HG03064 (cell line): Measurements from ENCODE around the gene SRMS.

Experiments
- ATAC-seq: cut with Tn5 transposase; IDR thresholded peaks from one replicate; pipeline ENCODE4 v1.9.1; 2021; ENCODE audit warnings: low read depth; ENCODE audit not compliant: unreplicated experiment

Gene SRMS

DNA sequence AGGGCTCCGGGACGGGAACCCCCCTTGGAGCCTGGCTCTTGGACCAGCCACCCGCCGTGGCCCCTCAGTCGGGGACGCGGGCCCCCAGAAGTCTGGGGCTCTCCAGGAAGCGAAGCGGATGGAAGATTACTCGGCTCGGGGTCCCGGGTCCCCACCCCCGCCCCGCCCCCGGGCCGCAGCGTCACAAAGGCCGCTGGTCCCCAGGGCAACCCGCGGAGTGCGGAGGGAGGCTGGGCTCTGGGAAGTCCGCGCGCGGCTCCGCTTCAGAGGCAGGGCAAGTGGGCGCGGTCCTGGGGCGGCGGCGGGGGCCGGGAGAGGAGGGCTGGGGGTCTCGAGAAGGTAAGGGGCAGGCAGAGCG lies 6.4 kb upstream of the SRMS start, which contains the start of gene FNDC11:
Gene FNDC11 (plus strand): TSS at position 227 of the 358 bp plus-strand sequence. CDS start 1,505 bp downstream, outside the sequence.
- ATAC-seq, result no peak

DNA sequence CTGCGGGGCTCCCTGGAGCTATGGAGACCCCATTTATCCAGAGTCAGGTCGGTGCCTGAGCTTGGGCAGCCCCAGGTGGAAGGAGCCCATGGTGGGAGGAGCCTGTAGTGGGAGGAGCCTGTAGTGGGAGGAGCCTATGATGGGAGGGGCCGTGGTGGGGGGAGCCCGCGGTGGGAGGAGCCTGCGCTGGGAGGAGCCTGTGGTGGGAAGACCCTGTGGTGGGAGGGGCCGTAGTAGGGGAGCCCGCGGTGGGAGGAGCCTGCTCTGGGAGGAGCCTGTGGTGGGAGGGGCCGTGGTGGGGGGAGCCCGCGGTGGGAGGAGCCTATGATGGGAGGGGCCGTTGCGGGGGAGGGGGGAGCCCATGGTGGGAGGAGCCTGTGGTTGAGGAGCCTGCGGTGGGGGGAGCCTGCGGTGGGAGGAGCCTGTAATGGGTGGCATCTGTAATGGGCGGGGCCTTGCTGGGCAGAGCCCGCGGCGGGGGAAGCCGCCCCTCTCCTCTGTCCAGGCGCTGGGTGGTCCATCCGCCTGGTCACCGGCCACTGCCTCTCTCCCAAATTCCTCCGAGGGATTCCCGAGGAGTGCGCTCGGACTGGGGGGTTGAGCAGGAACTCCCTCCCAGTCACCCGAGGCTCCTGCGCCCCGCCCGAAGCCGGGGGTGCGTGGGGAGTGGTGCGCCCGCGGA lies 5.8 kb upstream of the SRMS start:
- no peak for ATAC-seq

DNA sequence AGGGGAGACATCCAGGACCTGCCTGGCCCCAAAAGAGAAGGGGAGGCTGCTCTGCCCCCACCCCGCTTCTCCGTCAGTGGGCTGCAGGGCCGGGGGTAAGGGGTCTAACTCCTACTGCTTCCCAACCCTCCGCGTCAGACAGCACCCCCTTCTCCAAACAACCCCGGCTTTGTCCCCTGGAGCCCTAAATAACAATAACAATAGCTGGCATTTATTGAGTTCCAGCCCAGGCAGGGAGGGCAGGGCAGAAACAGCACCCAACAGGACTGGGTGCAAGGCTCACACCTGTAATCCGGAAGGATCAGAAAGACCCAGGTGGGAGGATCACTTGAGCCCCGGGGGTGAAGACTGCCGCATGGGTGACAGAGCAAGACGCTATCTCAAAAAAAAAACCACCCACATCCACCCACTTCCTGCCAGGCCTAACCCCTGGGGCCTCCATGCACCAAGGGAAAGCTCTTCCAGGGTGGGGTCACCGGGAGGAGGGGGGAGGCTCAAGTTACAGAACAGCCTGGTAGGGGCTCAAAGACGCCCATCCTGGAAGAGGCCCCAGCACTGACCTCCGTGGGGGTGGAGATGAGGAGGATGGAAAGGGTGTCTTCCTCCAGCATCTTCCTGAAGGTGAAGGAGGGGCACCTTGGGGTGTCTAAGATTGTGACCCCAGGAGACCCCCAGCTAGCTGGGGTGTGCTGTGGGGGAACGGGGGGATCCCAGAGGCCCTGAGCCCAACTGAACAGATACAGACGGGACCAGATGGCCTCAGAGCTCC lies 5.1 kb upstream of the SRMS start:
- ATAC-seq, result no peak

DNA sequence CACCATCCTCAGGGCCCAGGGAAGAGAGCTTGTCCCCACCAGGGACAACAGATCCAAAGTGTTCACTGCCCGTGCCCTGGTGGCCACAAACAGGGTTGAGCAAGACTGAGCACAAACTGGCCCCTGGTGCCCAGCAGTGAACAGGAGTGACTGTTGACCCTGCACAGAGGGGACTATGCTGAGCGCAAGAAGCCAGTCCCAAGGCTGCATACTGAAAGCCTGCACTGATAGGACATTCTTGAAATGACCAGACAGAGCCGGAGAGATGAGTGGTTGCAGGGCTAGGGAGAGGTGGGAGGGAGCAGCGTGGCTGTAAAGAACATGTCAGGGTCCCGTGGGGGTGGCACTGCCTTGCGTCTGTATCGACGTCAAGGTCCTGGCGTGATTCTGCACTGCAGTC lies 3.5 kb upstream of the SRMS start:
- ATAC-seq, result no peak

DNA sequence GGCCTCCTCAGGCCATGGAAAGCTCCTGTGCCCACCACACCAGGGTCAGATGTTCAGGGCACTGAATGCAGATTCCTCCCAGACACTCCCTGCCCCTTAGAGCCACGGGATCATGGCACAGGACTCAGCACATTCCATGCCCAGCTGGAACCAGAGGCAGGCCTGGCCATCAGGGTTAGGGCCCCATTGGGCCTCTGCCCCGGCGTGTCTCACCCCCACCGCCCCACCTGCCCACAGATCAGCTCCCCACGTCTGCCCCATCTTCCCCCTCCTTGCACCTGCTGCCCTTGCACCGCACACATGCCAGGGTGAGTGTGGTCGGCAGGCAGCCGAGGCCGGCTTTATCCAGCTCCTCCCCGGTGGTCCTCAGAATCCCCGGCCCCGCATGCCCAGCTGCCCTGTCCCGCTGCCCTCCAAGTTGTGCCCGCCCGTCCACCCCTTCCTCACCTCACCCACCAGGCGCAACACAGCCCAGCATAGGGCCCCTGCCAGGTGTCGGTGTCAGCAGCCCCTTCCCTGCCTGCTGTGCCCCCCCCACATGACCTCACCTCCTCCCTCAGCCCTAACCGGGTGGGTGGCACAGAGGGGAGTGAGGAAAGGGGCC lies 2.2 kb upstream of the SRMS start:
- no peak for ATAC-seq

DNA sequence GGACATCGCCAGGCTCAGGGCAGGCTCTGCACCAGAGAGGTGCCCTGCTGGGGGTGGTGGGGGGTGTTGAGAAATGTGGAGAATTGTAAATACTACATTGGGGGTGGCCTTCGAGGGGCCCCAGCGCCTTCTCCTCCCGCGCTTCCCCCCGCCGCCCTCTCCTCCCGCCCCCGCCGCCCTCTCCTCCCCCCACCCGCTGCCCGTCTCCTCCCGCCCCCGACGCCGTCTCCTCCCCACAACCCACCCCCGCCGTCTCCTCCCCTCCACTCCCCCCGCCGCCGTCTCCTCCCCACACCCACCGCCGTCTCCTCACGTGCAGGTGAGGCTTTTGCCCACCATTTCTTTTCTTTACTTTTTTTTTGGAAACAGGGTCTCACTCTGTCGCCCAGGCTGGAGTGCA lies 1.5 kb upstream of the SRMS start:
- no peak for ATAC-seq

DNA sequence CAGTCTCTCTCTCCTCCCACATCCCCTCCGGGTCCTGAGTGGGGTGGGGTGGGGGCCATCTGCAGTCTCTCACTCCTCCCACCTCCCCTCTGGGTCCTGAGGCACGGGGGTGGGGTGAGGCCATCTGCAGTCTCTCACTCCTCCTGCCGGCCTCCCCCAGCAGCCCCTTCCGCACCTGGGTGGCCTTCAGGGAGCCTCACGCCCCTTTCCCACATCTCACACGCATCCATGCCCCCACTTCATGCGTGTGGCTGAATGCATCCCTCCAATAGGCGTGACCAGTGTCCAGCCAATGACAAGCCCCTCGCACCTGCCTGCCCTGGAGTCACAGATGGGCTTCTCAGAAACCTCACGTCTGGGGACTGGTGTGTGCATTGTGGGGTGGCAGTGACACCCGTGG lies 993 bp upstream of the SRMS start:
- ATAC-seq, result no peak

DNA sequence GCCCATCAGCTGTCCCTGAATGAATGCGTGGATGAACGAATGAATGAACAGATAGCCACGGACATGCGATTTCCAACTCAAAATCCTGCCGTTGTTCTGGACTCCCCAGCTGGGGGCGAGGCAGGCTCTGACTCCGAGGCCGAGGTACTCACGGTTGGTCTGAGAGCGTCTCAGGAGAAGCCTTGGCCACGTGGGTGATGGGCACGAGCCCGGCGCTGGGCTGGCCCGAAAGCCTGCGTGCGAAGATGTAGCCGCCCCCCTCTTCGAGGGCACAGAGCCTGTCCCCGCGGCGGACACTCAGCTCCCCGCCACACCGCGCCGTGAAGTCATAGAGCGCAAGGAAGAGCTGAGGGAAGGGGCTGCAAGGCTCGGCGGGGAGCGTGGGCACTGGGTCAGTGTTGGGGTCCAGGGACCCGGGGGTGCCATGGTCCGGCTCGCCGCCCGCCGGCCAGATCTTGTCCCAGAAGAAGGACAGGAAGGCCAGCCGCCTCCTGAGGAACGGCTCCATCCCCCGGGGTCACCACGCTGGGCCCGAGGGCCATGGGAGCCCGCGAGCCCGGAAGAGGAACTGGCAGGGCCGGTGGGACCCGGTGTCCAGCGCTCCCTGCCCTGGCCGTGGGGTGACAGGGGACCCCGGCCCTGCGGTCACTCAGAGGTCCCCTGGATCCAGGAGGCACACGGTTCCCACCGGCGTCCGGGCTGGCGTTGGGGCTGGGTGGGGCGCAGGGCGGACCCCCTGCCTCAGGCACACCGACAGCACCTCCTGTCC lies 409 bp downstream of the SRMS start:
- ATAC-seq, result no peak

DNA sequence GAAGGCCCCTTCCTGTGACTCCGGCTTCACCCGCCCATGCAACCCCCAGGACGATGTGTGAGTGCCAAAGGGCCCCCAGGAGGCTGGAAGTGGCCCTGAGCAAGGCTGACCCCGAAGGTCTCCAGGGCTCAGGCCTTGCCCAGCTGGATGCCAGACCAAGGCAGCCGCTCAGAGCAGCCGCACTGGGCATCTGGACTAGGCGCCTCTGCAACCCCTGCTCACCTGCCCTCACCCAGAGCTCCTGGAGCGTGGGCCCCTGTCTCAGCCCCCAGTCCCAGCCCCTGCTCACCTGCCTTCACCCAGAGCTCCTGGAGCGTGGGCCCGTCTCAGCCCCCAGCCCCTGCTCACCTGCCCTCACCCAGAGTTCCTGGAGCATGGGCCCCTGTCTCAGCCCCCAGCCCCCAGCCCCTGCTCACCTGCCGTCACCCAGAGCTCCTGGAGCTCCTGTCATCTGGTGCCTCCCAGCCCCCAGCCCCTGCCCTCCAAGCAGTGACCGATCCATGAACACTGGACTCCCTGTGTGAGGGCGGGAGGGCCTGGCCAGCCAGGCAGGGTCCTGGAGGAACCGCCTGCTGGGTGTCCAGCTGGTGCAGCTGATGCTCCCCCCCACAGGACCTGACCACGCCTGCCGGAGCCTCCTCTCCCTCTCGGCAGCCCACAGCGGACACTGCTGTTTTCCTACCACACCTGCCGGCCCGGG lies 1.1 kb downstream of the SRMS start:
- ATAC-seq, result no peak

DNA sequence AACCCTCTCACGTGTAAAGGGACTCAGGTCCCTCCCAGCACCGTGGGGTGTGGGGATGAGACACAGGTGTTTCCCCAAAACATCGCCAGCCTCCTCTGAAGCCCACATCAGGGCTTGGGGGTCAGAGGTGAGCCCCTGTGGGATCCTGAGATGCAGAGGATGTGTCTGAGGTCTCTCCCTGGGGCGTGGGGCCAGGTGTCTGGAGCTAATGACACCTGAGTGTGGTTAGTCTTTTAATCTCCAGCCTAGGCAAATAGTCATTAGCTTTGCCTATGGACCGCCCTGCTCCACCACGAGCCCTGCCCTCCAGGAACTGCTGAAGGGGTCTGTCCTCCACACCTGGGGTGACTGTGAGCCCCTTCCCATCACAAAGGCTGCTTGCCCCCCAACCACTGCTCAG lies 1.7 kb downstream of the SRMS start:
- ATAC-seq, result no peak

DNA sequence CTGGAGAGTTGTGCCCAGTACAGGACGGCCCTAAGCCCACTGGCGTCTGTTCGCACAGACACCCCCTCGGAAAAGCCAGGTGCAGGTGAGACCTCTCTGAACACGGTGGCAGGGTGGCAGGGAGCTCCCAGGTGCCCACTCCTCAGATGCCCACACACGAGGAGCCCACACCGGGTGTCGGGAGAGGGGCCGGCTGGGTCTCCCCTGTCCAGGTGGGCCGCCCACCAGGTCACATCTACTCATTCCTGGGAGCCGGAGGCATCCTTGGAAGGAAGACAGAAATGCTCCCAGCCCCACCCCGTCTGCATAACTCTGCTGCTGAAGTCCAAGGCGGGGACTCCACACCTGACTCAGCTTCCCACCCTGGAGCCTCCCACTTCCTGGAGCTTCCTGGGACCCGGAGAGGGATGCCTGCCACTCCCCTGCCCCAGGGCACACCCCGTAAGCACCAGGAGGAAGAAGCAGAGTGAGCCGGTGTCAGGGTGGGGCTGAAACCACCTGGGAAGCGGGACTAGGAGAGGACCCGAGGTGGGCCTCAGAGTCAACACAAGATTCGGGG lies 2.5 kb downstream of the SRMS start:
- ATAC-seq, result no peak

DNA sequence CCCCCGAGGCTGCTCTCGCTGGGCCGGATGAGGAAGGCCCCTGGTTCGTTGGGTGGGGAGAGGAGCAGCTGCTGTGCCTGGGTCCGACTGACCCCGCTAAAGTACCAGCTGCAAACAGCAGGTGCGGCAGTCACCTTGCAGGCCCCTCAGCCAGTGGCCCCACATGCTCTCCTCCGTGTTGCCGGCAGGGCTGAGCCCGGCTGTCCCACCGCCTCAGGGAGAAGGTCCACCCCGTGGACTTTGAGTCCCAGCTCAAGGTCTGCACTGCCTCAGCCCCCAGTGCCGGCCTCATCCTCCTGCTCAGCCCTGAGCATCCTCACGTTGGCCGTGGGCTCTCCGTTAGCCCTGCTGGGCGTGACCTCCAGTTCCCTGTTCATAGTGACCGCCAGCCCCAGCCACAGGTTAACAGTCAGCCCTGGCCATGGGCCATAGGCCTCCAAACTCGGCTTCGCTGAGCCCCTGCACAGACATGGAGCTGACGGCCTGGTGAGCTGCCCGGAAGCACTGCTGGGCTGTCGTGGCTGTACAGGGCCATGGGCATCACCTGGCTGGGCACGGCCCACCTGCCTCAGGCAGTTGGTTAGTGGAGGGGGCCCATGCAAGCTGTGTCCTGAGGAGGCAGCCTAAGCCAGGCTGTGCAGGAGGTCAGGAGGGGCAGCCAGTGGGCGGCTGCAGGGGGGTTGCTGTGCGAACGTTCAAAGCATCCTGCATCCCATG lies 3.1 kb downstream of the SRMS start:
- ATAC-seq, result no peak

DNA sequence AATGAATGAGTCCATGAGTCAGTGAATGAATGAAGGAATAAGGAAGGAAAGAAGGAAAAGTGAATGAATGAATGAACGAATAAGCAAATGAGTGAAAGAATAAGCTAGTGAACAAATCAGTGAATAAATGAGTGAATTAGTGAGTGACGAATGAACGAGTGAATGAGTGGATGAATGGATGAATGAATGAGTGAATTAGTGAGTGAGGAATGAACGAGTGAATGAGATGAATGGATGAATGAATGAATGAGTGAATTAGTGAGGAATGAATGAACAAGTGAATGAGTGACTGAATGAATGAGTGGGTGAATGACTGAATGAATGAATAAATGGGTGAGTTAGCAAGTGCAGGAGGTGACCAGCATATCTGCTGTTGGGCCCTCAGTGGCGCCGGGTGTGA lies 3.8 kb downstream of the SRMS start:
- no peak for ATAC-seq

DNA sequence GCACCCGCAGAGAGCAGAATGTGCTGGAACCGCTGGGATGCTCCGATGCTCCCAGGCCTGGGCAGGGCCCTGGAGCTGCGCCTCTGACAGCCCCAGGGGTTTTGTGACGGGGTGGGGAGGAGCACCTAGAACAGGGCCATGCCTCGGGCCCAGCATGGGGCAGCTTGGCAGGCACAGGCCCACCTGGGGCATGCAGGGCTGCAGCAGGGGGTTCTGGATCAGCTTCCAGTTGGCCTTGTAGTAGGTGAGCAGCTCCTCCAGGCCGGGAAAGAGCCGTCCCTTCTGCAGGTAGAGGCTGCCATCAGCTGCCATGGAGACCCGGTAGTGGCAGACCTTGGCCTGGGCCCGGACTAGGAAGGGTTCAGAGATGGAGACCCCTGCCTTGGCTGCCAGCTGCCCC lies 4.4 kb downstream of the SRMS start:
- ATAC-seq, result no peak

DNA sequence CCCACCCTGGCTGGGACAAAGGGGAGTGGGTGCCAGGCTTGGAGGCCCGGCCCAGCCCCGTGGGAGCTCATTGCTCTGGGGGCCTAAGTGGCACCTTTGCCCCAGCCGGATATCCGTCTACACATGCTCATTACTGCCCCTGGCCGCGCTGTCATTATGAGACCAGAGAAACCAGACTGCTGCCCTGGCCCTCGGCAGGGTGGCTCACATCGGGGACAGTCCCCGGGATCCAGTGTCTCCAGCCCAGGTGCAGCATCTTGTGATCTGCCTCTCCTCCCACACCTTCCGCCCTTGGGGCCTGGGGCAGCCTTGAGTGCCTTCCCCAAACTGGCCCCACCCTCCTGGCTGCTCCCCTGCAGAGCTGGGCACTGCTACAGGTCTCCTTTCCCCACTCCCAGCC lies 4.9 kb downstream of the SRMS start:
- no peak for ATAC-seq

DNA sequence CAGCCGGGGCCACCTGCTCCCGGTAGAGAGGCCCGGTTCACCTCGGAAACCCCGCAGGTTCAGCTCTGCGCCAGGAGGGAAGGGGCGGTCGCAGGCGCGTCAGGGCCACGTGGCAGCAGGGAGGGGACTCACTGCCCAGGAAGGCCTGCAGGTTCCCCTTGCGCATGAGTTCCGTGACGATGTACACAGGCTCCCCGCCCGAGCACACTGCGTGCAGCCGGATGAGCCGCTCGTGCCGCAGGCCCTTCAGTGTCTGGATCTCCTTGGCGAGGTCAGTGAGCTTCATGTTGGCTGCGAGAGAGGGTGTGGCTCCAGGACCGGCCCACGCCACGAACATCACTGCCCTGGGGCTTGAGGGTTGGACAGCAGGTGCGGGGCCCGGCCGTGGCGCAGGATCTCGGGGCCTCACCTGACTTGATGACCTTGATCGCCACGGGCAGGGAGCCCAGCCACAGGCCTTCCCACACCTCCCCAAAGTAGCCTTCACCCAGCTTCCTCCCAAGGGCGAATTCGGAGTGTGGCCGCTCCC lies 5.5 kb downstream of the SRMS start:
- ATAC-seq, result no peak

DNA sequence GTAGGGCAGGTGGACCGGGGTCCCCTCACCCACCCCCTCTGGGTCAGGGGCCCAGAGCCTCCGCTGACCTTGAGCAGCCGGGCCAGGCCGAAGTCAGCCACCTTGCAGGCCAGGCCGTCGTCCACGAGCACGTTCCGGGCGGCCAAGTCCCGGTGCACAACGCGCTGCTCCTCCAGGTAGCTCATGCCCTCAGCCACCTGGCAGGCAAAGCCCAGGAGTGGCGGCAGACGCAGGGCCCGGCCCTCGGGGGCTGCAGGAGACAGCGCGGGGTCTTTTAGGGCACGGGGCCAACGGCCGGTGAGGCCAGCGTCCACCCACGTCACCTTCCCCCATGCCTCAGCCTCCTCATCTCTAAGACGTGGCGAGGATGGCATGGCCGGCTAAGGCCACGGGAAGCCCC lies 6.2 kb downstream of the SRMS start:
- no peak for ATAC-seq

DNA sequence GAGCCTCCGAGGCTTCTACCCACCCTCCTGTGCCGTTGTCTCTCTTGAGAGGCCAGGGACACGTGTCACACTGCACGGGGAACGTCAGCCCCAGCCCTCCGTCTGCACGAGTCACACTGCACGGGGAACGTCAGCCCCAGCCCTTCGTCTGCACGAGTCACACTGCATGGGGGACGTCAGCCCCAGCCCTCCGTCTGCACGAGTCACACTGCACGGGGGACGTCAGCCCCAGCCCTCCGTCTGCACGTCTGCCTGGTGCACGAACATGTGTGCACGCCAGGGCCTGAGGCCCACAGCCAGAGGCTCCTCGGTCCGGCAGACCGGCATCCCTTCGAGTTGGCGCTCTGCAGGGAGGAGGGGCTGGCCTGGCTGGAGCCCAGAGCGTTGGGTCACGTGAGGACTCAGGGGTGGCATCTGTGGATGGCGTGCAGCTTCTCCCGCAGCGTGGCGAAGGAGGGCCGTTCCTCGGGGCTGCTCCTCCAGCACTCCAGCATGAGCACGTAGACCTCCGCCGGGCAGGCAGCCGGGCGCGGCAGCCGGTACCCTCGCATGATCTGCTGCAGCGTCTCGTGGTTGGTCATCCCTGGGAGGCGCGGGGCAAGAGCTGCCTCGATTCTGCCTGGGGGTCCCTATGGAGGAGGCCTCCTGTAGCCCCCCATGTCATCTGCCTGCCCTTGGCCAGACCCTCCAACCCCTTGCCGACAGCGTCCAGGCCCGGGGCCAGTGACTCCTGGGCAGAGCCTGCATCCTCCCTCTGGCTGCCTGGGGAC lies 6.9 kb downstream of the SRMS start:
- no peak for ATAC-seq
